Fibroblast of peridontal ligament (primary cell): Measurements from ENCODE around the gene POC1A.

Experiments used
- DNase-seq: peaks from one replicate; pipeline ENCODE4 v3.0.0-alpha.2; 2010; ENCODE audit errors: extremely low read depth

The POC1A gene

GRCh38 chr3:52026041-52026440 is 128.2 kb downstream of the POC1A start:
- DNase-seq, result no peak

GRCh38 chr3:52025453-52025852 is 128.8 kb downstream of the POC1A start:
- DNase-seq, result no peak
